GM12874 (cell line): ENCODE measurements around the gene MRAS.

Experiments used
- TF ChIP-seq, protein P1 (sequence below): IDR thresholded peaks from 2 replicates; pipeline ENCODE4 v1.5.1; 2011; ENCODE audit warnings: low read depth, mild to moderate bottlenecking, control low read depth, low read length, moderate library complexity; ENCODE audit not compliant: insufficient read depth

Gene MRAS

DNA sequence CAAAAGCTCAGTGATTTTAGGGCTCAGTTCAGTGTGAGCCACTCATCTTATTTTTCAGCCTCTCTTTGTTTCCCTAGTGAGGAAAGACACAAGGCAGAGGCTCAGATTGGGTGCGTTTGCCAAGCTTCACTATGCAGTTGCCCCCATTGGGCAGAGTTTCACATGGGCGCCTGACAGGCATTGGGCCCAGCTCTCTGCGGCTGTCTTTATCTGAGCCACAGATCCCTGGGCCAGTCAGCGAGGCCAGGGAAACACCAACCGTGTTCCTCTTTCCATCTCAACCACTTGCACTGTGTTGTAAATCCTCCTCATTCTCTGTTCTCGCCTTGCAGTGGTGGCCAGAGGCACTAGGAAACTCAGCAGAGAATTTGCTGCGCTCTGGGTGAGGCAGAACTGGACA lies 96.9 kb downstream of the MRAS start:
- TF ChIP-seq, protein P1, sequence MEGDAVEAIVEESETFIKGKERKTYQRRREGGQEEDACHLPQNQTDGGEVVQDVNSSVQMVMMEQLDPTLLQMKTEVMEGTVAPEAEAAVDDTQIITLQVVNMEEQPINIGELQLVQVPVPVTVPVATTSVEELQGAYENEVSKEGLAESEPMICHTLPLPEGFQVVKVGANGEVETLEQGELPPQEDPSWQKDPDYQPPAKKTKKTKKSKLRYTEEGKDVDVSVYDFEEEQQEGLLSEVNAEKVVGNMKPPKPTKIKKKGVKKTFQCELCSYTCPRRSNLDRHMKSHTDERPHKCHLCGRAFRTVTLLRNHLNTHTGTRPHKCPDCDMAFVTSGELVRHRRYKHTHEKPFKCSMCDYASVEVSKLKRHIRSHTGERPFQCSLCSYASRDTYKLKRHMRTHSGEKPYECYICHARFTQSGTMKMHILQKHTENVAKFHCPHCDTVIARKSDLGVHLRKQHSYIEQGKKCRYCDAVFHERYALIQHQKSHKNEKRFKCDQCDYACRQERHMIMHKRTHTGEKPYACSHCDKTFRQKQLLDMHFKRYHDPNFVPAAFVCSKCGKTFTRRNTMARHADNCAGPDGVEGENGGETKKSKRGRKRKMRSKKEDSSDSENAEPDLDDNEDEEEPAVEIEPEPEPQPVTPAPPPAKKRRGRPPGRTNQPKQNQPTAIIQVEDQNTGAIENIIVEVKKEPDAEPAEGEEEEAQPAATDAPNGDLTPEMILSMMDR = no peak

DNA sequence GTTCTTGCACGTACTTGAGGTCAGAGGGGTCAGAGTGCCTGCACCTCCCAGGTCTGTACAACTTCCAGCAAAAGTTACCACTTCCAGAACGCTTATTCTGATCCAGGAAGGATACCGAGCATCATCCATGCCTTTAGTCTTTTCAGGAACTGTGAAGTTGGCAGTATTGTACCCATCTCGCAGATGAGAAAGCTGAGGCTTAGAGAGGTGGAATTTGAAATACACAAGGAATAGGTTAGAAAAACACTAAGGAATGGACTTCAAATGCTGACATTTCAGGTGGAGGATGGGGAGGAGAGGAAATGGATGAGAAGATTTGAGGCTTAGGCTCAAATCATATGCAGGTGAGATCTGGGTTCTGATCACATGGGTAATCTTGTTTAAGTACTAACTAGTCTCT lies 97.3 kb downstream of the MRAS start:
- TF ChIP-seq, protein P1 = no peak

DNA sequence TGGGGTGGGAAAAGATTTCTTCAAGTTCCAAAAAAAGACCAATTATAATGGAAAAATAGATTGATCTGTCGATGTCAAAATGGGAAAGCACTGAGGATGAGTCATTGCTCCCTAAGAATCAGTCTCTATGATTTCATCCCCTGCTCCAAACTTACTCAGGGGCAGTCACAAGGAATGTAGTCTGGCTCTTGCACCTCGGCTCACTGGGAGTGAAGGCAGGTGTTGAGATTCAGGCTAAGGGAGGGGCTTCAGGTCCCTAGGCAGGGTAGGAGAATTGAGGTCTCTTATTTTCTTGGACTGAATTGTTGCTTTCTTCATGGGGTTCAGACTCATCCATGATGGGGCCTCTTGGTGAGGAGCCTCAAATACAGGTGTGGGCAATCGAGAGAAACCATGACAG lies 100.3 kb downstream of the MRAS start:
- TF ChIP-seq, protein P1 = no peak

DNA sequence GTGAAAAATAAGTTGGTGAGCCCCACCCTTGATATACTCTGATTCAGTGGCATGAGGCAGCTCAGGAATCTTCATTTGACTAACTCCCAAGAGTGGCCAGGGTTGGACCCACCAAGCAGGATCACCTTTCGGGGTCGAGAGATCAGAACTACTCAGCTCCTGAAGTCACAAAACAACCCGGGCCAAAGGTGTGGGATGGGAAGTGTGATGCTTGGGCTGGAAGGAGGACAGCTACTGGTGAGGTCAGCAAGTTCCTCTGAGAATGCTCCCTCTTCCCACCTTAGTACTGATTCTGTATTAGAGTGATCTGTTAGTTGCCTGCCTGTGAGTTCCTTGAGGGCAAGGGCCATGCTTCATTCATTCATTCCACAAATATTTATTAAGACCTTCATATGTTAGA lies 101.1 kb downstream of the MRAS start:
- TF ChIP-seq, protein P1 = no peak

DNA sequence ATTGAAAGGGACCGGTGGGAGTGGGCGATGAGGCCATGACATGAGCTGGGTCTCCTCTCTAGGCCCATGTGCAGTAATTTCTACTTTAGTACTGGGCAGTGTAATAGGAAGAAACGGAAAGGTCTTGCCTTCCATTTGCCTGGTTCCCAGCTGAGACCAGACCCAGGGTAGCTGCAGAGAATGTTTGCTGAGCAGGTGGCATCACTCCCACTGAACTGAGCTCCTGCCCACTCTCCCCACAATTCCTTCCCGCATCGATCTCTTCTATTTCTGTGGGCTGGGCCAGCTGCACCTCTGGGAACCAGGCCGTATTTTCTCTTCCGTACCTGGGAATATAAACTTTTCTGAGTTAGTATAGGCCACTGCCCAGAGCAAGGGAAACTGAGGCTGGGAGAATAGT lies 101.8 kb downstream of the MRAS start:
- TF ChIP-seq, protein P1 = no peak

DNA sequence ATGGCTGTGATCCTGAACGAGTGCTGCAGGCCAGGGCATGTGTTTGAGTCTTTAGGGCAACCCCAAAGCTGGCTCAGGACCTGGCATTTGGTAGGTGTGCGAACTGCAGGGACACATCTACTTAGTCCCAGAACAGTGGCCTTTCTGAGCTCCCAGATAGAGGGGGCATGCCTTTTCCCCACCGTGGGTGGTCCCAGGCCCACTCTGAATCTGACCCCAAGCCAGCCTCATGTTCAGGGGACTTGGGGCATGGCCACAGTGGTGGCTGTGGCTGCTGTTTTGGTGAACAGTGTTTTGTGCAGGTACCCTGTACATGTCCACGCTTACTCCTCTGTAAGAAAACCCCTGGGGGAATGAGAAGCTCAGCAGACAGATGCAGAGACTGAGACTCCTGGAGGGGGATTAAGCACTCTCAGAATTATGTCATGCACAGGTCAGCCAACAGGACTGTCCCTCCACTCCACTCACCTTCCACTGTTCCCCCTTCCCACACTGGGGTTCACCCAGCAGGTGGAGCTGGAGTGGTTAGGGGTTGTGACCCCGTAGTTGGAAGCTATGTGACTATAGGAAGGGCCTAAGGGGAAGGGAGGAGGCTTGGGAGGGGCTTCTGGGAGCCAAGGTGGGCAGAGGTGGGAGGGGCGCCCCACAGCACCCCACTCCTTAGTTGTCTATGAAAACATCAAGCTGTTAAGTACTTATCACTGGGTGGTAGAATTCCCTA lies 102.5 kb downstream of the MRAS start:
- TF ChIP-seq, protein P1 = no peak

DNA sequence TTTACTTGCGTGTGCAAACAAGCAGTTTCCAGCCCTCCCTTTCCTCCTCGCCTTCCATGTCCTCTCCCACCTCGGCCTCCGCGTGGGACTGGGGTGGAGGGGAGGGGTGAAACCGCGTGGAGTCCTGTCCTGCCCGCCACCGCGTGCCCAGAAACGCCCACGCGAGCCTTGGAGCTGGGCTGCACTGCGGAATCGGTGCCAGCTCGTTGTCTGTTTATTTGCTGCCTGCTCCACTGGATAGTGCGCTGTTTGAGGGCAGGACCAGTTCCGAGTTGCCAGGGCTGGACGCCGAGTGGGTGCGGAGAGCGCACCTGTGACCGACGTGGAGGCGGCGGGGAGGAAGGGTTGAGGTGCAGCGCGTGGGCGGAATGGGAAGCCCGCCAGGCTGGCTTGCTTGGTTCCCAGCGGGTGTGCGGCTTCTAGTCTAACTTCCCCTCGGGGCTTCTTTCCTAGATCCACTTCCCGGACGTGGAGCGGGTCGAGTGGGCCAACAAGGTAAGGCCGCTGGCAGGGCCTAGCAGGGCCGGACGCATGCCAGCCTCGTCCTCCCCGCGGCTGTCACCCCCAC lies 103.3 kb downstream of the MRAS start:
- TF ChIP-seq, protein P1 = no peak

DNA sequence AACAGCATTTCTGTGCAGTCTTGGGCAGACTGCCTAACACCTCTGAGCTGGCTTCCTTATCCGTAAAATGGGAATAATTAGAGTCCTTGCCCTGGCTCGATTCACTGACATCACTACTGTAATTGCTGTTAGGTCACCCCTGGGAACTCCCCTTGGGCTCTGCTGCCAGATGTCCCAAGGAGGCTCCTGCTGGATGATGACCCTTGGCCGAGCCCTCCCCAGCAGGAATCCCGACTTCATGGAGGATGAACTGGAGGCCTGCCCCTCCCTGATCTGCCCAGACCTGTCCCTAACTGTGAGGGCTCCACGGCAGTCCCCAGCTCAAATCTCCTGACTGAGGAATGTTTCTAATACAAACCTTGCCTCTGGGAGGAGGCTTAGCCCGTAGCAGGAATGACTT lies 104.1 kb downstream of the MRAS start:
- TF ChIP-seq, protein P1 = no peak
